Measurements from ENCODE around the gene UHRF1.

Gene UHRF1

DNA sequence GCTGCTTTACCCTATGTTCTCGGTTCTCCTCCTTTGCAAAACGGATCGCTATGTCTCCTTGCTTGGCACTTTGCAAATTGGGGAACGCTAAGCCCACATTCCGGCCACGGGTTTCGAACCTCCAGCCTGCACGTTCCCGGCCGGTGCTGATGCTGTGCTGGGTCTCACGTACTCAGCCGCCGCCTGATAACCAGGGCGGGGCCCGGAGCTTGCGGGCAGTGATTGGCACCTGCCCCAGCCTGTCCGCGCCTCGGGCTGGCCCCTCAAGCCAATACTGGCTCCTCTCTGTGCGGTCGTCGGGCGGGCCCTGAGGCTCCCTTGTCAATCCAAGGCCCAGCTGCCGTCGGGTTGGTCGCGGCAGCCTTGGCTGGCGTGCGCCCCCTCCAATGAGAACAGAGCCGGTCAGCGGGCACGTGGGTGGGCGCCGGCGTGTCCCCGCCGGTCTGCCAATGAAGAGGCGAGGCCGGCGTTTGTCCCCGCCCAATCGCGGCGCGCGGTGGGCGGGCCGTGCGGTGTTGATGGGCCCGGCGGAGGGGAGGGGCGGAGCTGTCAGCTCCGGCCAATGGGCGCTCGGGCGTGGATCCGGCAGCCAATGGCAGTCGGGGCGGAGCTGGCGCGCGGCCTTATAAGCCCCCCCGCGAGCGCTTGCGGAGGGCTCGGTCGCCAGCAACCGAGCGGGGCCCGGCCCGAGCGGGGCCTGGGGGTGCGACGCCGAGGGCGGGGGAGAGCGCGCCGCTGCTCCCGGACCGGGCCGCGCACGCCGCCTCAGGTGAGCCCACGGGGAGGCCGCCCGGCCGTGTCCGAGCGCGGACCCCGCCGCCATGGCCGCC, 59.4 kb downstream of the UHRF1 start, which contains the start of gene KDM4B:
KDM4B (plus strand) TSS at position 652 of the 830 bp plus-strand sequence. CDS start 63,778 bp downstream, outside the sequence.
- H3K4me1 ChIP-seq (ENCODE audit: low read depth, poor library complexity, severe bottlenecking) = peaks cover 11% of the 10 kb centered on the region
- H3K27ac ChIP-seq = no peak within 1 kb of the TSS
- H3K4me2 ChIP-seq = peak within 1 kb of the TSS; percentile 80
- H3K36me3 ChIP-seq (ENCODE audit: insufficient read depth) = no peaks in the 10 kb centered on the region
- H3K79me2 ChIP-seq (ENCODE audit: insufficient read depth, low read depth) = peaks cover 39% of the 10 kb centered on the region; the same call in 1 of the 2 replicates
- peak within 1 kb of the TSS; percentile 55; the same call in 1 of the 2 replicates for H2AFZ ChIP-seq (ENCODE audit: low read depth)
- no peak within 1 kb of the TSS for H3K4me3 ChIP-seq (IDR thresholded peaks at IDR 0.05; ENCODE audit: insufficient read depth, low read depth, low read length)
- peak within 1 kb of the TSS; percentile 42; the same call in 1 of the 2 replicates for H3K9ac ChIP-seq
- TF ChIP-seq, protein P1, sequence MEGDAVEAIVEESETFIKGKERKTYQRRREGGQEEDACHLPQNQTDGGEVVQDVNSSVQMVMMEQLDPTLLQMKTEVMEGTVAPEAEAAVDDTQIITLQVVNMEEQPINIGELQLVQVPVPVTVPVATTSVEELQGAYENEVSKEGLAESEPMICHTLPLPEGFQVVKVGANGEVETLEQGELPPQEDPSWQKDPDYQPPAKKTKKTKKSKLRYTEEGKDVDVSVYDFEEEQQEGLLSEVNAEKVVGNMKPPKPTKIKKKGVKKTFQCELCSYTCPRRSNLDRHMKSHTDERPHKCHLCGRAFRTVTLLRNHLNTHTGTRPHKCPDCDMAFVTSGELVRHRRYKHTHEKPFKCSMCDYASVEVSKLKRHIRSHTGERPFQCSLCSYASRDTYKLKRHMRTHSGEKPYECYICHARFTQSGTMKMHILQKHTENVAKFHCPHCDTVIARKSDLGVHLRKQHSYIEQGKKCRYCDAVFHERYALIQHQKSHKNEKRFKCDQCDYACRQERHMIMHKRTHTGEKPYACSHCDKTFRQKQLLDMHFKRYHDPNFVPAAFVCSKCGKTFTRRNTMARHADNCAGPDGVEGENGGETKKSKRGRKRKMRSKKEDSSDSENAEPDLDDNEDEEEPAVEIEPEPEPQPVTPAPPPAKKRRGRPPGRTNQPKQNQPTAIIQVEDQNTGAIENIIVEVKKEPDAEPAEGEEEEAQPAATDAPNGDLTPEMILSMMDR (conservative IDR thresholded peaks at IDR 0.05; ENCODE audit: low read depth, low read length) = no peak
- H4K20me1 ChIP-seq (ENCODE audit: insufficient read depth) = no peaks in the 10 kb centered on the region
- no peaks in the 10 kb centered on the region for H3K27me3 ChIP-seq (ENCODE audit: insufficient read depth, low read depth)

DNA sequence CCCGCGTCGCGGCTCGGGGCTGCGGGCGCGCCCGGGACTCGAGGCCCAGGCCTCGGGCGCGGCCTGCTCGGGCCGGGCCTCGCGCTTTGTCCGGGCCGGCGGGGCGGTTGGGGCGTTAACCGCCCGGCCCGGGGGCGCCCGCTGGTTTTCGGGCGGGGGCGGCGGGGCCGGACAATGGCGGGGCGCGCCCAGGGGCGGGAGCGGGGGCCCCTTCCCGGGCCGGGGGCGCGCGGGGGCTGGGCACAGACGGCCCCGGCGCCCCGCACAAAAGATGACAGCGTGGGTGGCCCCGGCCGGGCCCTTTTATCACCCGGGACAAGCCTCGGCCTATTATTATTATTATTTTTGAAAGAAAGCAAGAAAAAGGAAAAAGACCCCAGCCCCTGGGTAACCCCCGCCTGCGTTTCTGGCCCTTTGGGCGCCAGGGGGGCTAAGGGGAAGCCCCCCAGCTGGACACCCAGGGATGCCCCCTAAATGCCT, 60.0 kb downstream of the UHRF1 start:
- H3K4me3 ChIP-seq (IDR thresholded peaks at IDR 0.05; ENCODE audit: insufficient read depth, low read depth, low read length) = no peak overlapping the region
- peak overlapping the region; percentile 42; the same call in 1 of the 2 replicates for H3K9ac ChIP-seq
- H2AFZ ChIP-seq (ENCODE audit: low read depth) = no peak overlapping the region; the same call in 1 of the 2 replicates
- H3K36me3 ChIP-seq (ENCODE audit: insufficient read depth) = no peaks in the 10 kb centered on the region
- H3K27me3 ChIP-seq (ENCODE audit: insufficient read depth, low read depth) = no peaks in the 10 kb centered on the region
- H3K79me2 ChIP-seq (ENCODE audit: insufficient read depth, low read depth) = peaks cover 42% of the 10 kb centered on the region; the same call in 1 of the 2 replicates
- H3K27ac ChIP-seq = no peak overlapping the region
- TF ChIP-seq, protein P1 (conservative IDR thresholded peaks at IDR 0.05; ENCODE audit: low read depth, low read length) = no peak
- H4K20me1 ChIP-seq (ENCODE audit: insufficient read depth) = no peaks in the 10 kb centered on the region
- H3K4me2 ChIP-seq = peak overlapping the region; percentile 80
- peaks cover 11% of the 10 kb centered on the region for H3K4me1 ChIP-seq (ENCODE audit: low read depth, poor library complexity, severe bottlenecking)

DNA sequence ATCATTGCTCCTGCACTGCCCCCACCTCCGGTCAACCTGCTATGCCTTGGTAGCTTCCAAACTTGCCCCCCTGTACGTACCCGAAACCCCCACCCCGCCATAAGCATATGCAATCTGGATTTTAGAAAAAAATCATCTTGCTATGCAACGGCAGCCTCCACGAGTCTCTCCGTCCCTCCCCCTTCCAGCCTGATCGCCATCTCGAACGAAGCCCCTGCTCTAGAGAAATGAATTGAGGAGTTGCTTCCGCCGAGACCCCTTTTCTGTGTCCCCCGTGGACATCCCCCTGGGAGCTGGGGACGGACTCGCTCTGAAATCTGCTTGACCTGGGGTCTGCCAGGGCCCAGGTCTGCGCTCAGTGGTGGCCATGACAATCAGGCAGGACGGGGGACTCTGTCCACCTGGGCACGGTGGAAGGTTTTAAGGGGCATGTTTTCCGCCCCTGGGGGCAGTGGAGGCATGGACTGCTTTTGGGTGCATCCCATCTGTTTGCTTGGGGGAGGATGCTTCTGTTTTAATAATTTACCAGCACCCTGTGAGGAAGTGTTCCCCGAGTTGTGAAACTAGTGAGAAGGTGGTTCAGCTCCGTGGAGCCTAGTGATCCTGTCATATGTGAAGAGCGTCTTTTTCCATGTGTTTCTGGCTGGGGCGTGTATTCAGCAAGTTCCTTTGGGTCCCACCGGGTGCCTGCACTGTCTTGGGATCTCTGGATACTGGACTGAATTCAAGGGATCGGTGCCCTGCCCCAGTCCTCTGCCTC, 60.7 kb downstream of the UHRF1 start:
- Histone ChIP-seq H3K9ac (peak overlapping the region; percentile 42; the same call in 1 of the 2 replicates), H3K27me3 (ENCODE audit: insufficient read depth, low read depth) (no peaks in the 10 kb centered on the region), H3K4me3 (IDR thresholded peaks at IDR 0.05; ENCODE audit: insufficient read depth, low read depth, low read length) (no peak overlapping the region), H3K27ac (no peak overlapping the region), H3K79me2 (ENCODE audit: insufficient read depth, low read depth) (peaks cover 43% of the 10 kb centered on the region; the same call in 1 of the 2 replicates), H2AFZ (ENCODE audit: low read depth) (no peak overlapping the region; the same call in 1 of the 2 replicates), H3K36me3 (ENCODE audit: insufficient read depth) (no peaks in the 10 kb centered on the region), H3K4me2 (peak overlapping the region; percentile 80), H4K20me1 (ENCODE audit: insufficient read depth) (no peaks in the 10 kb centered on the region), H3K4me1 (ENCODE audit: low read depth, poor library complexity, severe bottlenecking) (peaks cover 11% of the 10 kb centered on the region)
- TF ChIP-seq, protein P1 (conservative IDR thresholded peaks at IDR 0.05; ENCODE audit: low read depth, low read length) = no peak
